Astrocyte of the hippocampus (primary cell): ENCODE data around the gene CCDC93.

Source experiments
- DNase-seq: peaks from one replicate; pipeline ENCODE4 v3.0.0; 2011; ENCODE audit warnings: low read depth, low spot score

The CCDC93 gene, protein sequence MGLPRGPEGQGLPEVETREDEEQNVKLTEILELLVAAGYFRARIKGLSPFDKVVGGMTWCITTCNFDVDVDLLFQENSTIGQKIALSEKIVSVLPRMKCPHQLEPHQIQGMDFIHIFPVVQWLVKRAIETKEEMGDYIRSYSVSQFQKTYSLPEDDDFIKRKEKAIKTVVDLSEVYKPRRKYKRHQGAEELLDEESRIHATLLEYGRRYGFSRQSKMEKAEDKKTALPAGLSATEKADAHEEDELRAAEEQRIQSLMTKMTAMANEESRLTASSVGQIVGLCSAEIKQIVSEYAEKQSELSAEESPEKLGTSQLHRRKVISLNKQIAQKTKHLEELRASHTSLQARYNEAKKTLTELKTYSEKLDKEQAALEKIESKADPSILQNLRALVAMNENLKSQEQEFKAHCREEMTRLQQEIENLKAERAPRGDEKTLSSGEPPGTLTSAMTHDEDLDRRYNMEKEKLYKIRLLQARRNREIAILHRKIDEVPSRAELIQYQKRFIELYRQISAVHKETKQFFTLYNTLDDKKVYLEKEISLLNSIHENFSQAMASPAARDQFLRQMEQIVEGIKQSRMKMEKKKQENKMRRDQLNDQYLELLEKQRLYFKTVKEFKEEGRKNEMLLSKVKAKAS

DNA sequence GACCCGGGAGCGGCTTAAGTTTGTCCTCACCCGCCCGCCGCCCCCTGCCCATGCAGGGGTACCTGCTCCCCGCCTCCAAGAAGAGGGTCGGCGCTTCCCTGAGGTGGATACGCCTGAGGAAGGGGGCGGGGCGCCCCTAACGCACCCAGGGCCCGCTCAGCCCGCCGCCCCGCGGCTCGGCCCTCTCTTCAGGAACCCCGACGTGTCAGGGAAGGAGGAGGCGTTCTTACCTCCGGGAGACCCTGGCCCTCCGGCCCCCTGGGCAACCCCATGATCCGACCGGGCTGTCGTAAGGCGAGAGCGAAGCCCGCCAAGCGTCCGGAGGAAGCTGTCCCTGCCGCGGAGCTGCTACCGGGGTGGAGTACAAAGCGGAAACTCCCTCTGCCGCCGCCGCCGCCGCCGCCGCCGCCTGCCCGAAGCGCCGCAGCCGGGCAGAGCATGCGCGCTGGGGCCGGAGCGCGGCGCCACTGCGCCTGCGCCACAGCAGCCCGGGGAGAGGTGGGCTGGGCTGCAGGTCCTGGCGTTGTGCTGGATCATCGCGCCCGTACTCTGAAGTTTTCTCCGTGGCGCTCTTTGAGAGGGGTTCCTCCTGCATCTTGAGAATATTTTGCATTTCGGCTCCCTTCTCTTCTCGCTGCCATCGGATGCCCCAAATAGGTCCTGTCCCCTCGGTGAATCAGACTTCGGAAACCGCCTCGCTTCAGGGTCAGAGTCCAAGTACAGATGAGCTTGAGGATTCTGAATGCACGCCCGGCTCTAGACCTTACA, at the start of gene CCDC93:
Gene CCDC93, minus strand, starts transcription at position 347 of the 768 bp plus-strand sequence. Its CDS starts 75 bp downstream, at position 272.
- DNase-seq: peak; percentile 97

DNA sequence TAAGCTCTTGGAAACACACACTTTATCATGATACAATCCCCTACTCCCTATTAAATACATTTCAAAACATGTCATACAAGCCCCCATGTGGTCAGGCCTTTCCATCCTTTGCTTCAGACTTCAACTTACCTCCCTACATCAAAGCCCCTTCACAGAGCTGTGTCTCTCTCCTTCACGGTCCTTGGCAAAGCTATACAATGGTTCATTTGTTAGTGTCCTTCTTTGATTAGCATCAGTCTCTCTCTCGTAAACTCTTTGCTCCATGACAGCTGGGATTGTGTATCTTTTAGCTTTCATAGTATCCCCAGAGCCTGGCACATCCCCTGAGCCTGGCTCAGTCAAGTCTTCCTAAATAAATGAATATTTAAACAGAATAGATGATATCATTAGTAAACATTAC, 48.8 kb upstream of the CCDC93 start:
- no peak for DNase-seq

DNA sequence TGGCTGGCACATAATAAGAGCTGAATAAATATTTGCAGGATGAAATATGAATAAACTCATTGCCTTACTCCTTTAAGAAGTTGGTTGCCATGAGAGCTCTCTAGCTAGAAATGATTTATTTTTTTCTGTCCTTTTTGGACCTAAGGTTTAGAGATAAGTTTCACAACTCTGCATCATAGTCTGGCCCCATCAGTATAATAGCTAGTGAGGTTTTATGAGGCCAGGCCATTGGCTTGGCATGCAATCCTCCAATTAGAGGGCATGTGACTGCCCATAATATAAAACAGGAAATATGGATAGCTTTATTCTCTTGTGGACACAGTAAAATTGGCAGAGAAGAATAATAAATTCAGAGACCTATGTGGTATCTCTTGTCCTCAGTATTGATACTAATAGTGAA, 48.2 kb upstream of the CCDC93 start:
- no peak for DNase-seq

DNA sequence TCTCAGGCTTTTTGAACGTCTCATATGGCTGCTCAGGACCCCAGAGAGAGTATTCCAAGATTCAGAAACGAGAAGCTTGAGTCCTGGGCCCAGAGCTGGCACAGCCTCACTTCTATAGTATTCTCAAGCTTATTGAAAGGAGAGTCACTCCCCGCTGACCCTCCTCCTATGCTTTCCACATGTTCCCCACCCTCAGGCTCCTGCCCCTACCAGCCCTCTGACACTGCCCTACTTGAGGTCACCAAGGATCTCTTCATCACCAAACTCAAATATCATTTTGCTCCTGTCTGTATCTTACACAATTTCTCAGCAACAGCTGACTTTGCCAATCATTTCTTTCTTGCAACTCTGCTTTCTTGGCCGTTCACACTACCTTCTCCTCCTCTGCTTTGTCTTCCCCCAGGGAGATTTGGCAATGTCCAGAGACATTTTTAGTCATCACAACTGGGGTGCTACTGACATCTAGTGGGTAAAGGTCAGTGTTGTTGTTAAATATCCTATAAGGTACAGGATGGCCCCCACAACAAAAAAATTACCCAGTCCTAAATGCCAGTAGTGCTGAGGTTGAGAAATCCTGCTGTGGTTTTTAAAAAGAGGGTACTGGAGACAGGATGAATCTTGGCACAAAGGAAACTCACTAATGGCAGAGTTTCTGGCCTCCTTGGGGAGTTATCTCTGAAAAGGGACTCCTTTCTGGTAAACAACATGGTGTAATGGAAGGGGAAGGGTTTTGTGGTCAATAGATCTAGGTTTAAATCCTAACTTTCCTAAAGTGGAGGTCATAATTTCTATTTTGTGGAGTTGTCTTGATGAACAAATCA, 47.5 kb upstream of the CCDC93 start:
- peak; percentile 73 for DNase-seq

DNA sequence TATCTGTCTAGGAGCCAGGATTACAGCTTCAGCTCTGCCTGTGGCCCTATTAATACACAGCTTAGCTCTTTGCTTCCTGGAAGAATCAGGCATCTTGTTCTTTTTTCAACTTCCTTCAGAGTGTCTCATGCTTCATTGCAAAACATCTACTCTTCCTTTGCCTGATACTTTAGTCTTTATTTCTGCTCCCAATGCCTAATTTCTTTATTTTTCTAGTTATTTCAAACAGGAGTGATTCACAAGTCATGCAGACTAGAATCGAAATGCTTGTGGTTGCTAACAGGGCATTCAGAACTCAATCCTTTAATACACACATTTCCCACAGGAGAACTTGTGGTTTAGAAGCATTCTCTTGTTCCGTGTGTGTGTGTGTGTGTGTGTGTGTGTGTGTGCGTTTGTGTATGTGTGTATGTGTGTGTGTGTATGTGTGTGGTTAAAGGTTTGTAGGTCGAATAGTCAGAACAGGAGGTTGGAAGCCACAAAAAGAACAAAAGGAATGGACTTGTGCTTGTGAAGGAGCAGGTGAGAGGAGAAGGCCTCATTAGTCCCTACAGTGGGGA, 46.1 kb upstream of the CCDC93 start:
- DNase-seq: peak; percentile 92

DNA sequence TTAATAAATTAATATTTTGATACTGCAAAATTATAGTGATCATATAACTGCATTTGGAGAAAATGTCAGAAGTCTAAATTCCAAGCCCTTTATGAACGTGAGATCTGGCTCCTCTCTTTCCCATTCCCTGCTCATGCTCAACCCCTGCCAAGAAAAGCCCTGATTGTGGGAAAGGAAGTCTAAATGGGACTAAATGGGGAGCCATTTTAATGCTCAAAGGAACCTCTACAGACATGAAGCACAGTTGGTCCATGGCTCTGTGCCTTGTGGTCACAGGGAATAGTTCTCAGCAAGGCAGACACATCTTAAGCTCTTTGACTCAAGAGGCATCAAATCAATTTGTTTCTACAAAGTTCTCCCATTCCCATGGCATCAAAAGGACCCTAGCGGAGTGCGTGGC, 45.1 kb upstream of the CCDC93 start:
- DNase-seq: peak; percentile 74

DNA sequence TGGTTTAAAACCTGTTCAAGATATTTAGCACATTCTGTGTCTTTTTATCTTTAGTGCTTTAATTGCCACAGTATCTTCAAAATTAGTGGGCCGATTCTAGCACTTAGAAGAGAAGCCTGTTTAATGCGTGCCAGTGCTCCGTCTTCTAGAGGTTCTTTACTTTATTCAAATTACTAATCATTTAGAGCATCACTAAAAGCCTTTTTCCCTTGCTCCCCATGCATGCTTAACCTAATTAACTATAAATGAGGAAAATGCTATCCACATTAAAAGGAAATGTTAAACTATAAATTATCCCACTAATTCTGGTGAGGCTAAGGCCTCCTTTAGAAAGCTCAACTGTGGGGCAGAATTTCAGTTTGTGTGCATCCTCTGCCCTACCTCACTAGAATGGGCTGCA, 42.9 kb upstream of the CCDC93 start:
- DNase-seq: no peak

DNA sequence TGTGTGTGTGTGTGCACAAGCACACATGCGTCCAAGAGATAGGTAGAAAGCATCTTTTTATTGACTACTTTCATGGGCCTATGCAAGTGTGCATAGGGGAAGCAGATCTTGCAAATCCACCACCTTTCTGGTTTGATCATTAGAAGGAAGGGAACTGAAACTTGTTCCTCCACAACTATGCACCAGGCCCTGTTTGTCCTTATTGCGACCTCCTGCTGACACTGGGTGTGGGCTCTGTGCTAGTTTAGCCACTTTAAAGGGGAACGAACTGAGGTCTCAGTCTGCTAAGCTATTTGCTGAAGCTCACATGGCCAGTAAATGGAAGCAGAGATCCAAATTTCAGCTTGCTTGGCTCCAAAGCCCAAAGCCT, 42.3 kb upstream of the CCDC93 start:
- no peak for DNase-seq

DNA sequence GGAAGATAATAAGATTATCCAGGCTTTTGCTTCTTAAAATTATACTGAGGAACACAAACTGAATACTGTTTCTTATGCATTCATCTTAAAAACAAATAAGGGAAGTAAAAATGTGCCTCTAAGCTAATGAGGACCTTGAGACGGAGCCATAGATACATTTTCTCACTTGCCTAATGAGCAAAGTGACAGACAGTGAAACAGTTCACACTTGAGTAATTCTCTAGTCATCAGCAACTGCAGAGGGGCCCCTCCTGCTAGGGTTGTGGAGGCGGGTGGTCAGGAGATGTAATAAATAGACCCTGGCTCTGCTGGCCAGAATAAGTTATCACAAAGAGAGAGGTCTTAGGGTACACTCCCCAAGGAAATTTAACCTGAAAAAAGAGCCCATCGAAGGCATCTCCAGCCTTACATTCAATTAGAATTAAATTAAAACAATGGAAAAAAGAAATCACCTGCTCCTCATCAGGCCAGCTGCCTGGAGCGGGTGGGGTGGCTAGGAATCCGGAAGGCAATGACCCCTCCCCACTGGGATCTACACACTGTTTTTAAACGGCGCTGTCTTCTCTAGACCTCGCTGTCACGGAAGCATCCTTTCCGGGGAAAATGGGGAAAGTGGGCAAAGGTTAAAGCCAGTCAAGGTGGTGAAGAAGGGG, 41.8 kb upstream of the CCDC93 start:
- no peak for DNase-seq

DNA sequence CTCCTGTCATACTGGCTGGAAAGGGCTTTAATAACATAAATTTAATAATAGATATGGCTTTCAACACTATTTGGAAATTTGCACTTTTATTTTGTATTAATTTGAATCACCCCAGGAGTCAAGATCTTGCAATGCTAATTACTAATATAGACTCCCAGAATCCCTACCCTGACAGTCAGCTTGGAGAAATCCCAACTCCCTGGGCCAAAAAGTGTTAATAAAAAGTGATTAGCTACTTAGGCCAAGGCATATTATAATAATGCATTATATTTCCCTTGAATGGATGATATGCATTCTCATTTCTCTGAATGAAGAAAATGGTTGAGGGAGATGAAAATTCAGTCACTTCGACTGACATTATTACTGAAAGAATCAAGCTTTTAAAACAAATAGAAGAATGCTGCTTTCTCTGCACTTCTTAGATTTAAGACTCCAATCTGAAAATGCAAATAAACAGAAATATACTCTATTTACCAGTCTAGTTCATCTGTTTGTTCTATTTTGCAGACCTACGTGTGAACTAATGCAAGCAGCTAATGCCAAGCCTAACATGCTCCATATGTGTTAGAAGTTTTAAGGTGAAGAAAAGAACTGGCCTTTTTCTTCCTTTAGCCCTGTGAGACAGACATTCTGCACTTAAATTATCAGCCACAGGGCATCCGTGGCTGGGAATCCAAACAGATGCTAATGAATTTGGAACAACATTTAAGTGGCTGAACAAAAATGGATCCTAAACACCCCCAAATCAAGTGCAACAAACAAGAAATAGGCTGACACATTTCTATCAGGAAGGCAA, 40.5 kb upstream of the CCDC93 start:
- no peak for DNase-seq

DNA sequence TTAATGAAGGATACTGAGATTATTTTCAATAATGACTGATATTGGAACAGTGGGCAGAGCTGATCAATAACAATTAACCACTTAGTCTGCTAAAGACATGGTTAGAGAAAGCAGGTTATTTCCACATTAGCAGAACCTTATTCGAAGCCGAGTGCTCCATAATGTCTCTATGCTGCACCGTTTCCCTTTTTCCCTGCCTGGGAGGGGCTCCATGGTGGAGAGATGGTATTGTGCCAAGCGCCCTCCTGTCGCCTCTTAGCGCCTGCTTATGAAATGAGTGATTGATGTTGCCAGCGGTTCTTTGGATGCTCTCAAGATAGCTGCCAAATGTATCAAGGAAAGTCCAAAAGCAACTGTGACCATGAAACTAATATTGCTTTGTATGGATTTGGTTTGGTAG, 39.8 kb upstream of the CCDC93 start:
- DNase-seq: no peak

DNA sequence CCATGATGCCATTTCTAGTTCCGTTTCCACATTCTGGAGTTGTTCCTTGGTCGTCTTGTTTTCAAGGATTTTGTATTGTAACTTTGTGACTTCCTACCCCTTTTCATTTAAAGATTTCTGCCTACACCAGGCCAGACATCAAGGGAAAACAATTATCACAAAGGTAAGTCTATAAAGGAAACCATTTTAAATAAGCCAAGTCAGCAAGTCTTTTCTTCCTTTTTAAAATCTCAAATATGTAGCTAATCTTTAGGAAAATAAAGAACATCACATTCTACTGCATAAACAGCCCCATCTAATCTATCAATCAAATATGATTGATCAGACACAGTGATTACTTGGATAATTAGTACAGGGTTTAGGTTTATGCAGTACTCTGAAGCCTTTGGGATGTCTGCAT, 38.6 kb upstream of the CCDC93 start:
- no peak for DNase-seq

DNA sequence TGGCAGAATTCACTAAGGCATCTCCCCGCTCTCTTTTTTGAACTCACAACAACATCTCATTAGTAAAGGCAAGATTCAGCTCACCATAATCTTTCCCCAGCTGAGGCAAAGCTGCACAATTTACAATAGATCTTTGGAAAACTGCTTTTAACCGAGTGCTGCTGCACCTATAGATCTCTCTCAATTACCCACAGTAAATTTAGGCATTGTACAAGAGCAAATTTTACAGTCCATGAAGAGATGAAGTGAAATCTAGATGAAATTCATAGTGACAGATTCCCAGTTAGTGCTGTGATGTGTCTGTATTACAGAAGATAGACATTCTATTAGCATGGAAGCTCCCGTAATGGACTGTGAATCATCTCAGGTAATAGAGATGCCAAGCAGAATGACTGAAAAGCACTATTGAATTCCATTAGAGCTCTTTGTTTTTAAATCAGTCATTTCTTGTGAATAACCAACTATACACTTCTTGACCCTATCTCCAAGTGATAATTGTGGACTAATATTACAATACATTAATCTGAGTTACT, 38.0 kb upstream of the CCDC93 start:
- DNase-seq: no peak

DNA sequence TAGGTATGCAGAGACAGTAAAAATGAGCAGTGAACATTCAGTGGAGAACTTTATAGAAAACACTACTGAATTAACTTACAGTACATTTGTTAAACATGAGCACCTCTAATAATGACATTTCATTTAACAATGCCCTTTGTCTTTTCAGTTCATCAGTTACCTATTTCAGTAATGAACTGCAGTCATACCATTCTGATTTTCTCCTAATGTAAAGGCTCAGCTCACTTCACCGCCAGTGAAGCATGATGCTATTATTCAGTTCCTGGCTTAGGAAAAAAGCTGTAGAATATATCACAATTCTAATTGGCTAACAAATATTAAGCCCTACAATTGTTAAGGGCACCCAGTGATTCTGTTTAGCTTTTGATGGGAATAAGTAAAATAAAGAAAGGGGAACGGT, 37.1 kb upstream of the CCDC93 start:
- no peak for DNase-seq

DNA sequence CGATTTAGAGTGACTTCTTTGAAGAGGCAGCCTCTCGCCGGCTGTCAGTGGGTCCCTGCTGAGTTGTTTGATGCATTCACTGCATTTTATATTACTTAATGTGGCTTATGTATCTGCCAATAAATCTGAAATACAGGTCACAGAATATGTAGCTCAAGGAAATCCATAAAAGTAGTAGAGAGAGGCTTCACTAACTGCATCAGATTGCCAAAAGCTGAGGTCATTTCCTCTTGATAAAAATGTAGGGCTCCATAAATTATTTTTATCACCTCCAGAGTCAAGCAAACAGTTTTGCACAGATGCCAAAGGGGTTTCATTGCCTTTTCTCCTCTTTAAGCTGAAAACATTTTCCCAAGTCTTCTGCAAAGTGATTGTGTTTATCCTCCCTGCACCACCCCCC, 36.5 kb upstream of the CCDC93 start:
- no peak for DNase-seq

DNA sequence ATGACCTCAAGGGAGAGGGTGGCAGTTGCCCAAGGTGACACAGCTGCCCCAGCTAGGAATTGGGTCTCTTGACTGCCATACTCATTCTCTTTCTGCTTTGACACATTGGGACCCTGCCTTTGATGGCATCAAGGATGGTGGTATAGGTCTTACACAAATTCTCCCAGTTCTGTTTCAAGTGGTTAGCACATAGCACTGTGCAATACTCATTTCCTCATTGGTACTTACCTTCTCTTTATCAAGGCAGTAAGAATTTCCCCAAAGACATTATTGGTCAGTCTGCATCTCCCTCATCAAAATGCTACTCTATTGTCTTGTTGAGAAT, 35.9 kb upstream of the CCDC93 start:
- no peak for DNase-seq

DNA sequence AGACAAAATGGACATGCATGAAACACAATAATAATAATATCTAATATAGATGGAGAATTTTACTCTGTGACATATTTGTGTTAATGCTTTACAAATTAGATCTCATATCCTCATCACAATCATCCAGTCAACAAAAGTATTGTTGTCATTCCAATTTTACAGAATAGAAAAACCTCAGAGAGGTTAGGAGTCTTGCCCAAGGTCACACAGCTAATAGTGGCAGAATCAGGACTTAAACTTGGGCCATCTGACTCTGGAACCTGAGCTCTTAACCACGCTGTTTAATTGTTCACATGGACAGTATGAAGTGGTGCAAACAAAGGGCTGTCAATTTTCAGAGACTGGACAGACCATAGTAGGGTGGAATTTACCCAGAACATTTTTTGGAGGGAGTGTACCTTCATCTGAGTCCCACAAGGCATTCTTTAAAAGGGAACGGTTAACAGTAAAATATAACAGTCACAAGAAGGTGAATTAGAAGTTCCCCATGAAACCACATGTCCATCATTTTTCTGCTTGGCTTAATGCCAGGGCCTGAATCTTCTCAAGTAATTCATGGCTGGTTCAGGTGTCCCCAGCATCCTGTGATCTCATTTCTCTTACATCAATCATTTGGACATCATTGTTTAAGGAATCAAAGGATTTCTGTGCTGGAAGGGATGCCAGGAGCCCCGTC, 35.4 kb upstream of the CCDC93 start:
- peak; percentile 14 for DNase-seq

DNA sequence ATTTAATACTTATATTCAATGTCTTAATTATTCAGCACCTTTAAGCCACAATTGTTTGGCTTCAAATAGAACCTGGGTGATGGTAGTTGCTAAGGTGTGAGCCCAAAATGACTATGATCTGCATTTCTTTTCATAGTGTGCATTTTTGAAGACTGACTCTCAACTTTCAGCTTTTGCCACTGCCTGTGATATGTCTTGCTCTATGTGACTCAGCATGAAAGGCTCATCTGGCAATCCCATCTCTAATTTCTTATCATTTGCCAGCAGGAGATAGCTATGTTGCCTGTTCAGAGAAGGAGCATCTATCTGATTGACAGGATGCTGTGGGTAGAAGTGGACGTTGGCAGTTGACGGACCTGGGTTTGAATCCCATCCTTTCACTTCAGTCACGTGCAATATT, 34.5 kb upstream of the CCDC93 start:
- no peak for DNase-seq

DNA sequence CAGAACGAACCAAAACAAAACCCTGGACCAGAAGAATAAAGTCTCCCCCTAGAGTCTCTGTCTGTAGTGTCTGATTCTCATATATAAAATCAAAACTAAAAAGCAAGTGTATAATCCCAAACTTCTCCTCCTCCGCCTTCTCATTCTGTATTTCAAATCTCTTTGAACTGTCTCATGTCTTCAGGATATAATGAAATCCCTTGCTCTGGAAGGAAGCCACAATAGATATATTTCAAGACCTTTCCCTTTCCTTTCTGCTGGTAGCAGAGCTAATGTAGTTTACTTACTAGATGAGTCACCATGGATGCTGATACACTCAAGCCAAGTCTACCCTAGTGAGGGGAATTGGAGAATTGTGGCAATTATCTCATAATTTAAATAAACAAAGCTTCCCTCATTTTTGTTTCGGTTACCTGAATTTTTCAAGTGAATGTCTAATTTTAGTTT, 33.5 kb upstream of the CCDC93 start:
- DNase-seq: peak; percentile 53
